PFSK-1 (cell line): ENCODE results near the gene CLDN10.

Experiments used
- FOXP2 ChIP-seq: optimal IDR thresholded peaks from 2 replicates; pipeline ENCODE3; 2011; ENCODE audit warnings: borderline replicate concordance, control low read depth, inconsistent platforms; ENCODE audit not compliant: insufficient read depth; ENCODE audit errors: extremely low read length, extremely low read depth
- POLR2AphosphoS5 ChIP-seq: IDR thresholded peaks from 2 replicates; pipeline ENCODE4 v1.6.1; 2012; ENCODE audit warnings: low read depth, mild to moderate bottlenecking, control low read depth, low read length, moderate library complexity
- REST ChIP-seq, 2 experiments: IDR thresholded peaks; 2 replicates each; pipeline versions ENCODE4 v1.6.1 to v1.8.0; 2011 to 2012; ENCODE audit warnings: low read depth in 2 of 2, low read length in 2 of 2, control low read depth in 1 of 2, inconsistent platforms in 1 of 2, mild to moderate bottlenecking in 1 of 2, moderate library complexity in 1 of 2; ENCODE audit not compliant: insufficient read depth in 1 of 2
- SIN3A ChIP-seq: IDR thresholded peaks from 2 replicates; pipeline ENCODE4 v1.6.1; 2012; ENCODE audit warnings: mild to moderate bottlenecking, low read length, moderate library complexity, borderline replicate concordance; ENCODE audit not compliant: insufficient read depth
- TAF1 ChIP-seq: IDR thresholded peaks from 2 replicates; pipeline ENCODE4 v1.6.1; 2012; ENCODE audit warnings: low read length, control low read depth, borderline replicate concordance; ENCODE audit not compliant: insufficient read depth

Gene CLDN10

GRCh38 chr13:95536632-95537241 lies 15.8 kb upstream of the CLDN10 start:
- TF ChIP-seq TAF1 = no peak
- no peak for TF ChIP-seq SIN3A
- TF ChIP-seq FOXP2 = no peak

- no peak for TF ChIP-seq POLR2AphosphoS5
- TF ChIP-seq FOXP2 = no peak
- no peak for TF ChIP-seq TAF1
- TF ChIP-seq SIN3A = no peak
- no peak for TF ChIP-seq REST (IDR thresholded peaks at IDR 0.05; ENCODE audit: insufficient read depth in 1 of 2, low read depth in 2 of 2, low read length in 2 of 2)
Observed at GRCh38 chr13:95540888-95541287, 11.6 kb upstream of the CLDN10 start.

GRCh38 chr13:95541308-95541707 lies 11.2 kb upstream of the CLDN10 start:
- TF ChIP-seq POLR2AphosphoS5 (no peak), TAF1 (no peak), FOXP2 (no peak), SIN3A (no peak), REST (IDR thresholded peaks at IDR 0.05; ENCODE audit: insufficient read depth in 1 of 2, low read depth in 2 of 2, low read length in 2 of 2) (no peak)

GRCh38 chr13:95541911-95542474 lies 10.5 kb upstream of the CLDN10 start:
- TF ChIP-seq TAF1 (no peak), SIN3A (no peak), FOXP2 (no peak), REST (IDR thresholded peaks at IDR 0.05; ENCODE audit: insufficient read depth in 1 of 2, low read depth in 2 of 2, low read length in 2 of 2) (no peak), POLR2AphosphoS5 (no peak)

- no peak for TF ChIP-seq FOXP2
- no peak for TF ChIP-seq REST (IDR thresholded peaks at IDR 0.05; ENCODE audit: insufficient read depth in 1 of 2, low read depth in 2 of 2, low read length in 2 of 2)
- TF ChIP-seq TAF1 = no peak
- TF ChIP-seq POLR2AphosphoS5 = no peak
- TF ChIP-seq SIN3A = no peak
Observed at GRCh38 chr13:95544293-95544692, 8.2 kb upstream of the CLDN10 start.
